Measurements from ENCODE around the gene TBX19. TPM values are rescaled to one million over a fixed set of nuclear protein-coding genes. Genes with fewer than 3 reads are reported as not detected.

TBX19 gene
- 0.81 and 1.6 TPM in 2 replicates for polyA plus RNA-seq (2014; cell fraction: cytosol; rRNA removed)
- polyA plus RNA-seq (2014; cell fraction: nucleus; rRNA removed) = 1.6 and 2.1 TPM in 2 replicates

DNA sequence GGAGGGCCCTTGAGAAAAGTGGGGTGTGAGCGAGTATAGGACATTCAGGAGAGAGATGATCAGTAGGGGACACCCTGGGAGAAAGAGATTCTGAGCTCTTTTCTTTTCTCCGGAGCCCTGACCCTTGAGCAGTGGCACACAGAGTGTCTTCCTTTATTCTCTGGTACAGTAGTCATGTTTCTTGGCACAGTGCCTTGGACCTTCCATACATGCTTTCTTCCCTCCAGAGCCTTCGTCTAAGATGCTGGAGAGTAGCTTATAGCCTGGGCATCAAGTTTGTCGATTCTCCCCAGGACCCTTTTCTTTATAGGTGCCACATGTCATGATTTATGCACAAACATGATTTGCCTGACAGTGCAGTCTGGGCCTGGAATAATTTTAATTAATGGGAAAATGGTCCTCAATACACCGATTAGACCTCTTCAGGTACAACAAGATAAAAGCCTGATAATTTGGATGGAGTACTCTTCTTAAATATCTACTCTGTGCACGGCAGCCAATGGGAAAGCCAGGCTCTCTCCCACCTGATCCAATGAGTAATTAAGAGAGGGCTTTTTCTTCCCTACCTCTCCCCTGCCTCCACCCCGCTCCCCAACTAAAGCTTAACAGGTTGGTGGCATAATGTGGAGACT, at the start of gene TBX19:
Gene TBX19, plus strand, starts transcription at position 582 of the 632 bp plus-strand sequence. CDS start 214 bp downstream, outside the sequence.
- no peak for DNase-seq (ENCODE audit: low spot score)

DNA sequence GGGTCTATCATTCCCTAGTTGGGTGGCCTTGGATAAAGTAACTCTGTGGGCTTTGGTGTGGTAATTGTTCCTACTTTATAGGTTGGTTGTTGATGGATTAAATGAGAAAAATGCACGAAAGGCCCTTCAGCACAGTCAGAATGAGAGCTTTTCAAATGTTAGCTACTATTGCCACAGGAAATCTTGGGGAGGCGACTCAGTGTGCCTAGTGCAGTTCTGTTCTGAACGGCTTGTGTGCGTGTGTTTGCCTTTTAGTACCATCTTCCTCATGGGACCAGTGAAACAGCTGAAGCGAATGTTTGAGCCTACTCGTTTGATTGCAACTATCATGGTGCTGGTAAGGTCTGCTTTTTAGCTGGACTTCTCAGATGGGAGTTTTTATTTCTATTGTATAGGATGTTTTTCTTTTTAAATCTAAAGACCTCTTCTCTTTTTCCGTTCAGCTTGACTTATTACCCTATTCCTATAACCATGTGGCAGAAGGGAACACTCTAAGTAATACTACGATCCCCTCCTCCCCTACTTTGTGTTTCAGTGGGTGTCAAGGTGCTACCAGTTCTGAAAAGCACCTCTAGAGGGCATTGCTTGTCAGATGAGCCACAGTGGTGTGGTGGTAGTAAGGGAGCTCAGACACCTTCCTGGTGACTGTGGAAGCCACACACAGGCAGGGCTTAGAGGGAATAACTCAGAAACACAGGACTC, 45.7 kb upstream of the TBX19 start:
- peak; percentile 29 for DNase-seq (ENCODE audit: low spot score)

DNA sequence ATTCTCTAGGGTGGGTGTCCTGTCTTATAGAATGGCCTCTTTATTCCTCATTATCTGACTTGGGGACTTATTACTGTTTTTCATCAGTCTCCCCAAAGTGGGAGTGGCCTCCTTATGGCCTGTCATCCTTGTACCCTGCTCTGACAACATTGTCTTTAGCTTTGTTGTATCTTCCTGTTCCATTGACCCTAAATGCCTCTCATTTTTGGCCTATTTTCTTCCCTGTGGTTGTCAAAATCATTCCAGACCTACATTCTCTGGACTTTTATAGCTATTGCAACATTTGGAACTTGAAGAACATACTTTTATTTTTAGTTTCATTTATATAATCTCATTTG, 45.2 kb upstream of the TBX19 start:
- DNase-seq (ENCODE audit: low spot score) = no peak

DNA sequence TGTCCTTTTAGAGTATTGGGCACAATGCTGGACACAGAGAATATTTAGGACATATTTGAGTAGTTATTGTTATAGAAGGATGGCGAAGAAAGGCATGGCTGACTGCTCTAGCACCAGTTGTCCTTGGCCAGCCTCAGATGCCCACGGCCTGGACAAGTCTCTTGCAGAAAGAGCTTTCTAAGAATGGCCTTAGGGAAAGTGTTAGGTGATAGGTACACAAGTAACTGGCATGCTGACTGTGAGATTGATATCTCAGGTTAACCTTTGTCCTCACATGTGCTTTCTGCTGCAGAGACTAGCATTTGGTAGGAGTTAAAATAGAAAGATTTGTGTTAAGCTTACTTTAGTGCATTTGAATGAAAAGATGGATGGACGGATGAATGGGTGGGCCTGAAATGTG, 44.7 kb upstream of the TBX19 start:
- DNase-seq (ENCODE audit: low spot score) = no peak

DNA sequence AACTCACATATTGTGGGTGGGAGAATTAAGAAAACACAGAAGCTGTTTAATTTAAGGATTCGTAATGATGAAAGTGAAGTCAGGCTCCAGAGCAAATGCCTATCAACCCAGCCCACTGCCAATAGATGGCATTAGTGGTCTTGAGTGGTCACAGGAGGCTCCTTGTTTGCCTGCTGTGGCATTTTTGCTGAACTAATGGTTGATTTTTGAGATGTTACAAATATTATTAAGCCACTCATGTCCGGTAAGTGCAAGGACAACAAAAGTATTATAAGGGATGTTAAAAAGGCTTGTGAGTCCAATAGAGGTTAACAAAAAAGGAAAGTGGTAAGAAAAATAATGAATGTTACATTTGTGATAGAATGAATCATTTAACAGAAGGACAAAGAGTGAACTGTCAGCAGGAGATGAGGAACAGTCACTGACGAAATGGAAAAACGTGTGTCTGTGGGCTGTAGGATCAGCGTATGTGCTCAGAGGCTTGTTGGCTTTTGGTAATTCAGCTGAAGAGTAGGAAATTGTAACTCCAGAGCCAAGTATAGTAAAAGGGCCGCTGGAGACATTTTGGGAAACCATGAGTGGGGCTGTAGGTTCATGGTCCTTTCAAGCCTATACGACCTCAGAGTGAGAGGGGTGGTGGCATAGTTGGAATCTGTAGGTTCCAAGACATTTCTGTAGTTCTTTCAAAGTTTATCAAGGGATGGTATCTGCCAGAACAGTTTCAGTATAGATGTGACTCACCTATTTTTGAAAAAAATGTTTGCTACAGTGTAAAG, 43.7 kb upstream of the TBX19 start:
- DNase-seq (ENCODE audit: low spot score) = no peak

DNA sequence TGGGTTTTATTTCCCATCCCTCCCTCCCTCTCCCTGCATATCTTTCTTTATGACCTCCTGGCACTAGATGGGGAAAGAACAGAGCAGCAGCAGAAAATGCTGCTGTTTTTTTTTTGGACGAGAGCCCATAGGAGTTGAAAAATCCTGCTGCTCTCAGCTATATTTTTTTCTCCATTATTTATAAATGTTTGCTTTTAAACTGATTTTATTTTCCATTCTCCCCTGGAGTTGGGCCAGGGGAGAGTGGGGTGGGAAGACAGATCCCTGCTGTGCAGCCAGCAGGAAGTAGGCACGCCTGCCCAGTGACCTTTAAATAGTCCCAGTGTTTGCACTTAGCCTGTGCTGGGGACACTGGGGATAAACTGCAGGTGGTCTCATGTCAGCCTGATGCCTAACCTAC, 37.5 kb upstream of the TBX19 start:
- DNase-seq (ENCODE audit: low spot score) = no peak

DNA sequence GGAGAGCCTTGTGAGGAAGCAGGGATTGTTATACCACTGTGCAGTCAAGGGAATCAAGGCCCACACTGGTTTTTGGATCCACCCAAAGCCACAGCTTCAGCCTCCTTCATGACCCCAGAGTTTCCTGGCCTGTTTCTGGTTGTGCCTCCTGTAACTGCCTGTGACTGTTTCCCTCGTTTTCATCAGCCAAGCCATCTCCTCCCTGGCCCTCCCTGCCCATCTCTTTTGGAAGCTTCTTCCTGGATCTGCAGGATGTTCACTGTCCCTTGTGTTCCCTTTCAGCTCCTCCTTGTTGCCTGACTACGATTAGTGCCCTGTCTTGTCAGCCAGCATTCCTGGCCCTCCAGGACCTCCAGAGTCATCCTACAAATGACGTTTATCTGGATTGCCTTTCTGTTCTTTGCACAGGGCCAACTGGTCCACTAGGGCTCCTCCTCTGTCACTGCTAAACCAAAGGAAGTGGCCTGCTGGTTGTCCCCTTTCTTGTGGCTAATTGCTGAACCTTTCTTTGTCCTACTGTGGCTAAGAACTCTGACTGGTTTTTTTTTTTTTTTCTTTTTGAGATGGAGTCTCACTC, 37.0 kb upstream of the TBX19 start:
- DNase-seq (ENCODE audit: low spot score) = no peak

DNA sequence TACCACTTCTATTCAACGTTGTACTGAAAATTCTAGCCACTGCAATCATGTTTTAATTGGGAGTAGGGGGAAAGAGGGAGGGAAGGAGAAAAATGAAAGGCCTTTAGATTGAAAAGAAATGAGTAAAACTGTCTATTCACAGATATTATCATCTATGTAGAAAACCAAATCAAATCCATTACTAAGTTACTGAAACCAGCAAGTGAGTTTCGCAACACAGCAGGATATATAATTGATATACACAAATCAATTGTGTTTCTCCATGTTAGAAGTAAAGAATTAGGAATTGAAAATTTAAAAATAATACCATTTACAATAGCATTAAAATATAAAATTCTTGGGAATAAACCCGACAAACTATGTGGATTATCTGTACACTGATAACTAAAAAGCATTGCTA, 35.6 kb upstream of the TBX19 start:
- DNase-seq (ENCODE audit: low spot score) = no peak

DNA sequence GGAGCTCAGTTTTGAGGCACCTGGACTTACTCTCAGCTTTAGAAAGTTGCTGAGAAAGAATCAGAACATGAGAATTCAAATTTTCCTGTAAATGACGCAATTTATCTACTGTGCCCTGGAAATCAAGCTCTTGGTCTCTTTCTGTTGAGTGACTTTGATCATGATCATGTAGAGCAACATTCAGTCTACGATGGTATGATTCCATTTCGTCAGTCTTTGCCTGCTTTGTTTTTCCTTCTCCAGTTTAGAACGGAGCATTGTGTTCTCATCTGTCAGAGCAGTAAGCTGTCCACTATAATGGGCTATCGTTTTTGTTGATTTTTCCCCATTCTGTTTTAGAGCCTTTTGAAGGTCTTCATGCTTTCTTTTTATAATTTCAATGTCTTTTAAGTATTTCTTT, 34.2 kb upstream of the TBX19 start:
- DNase-seq (ENCODE audit: low spot score) = no peak

DNA sequence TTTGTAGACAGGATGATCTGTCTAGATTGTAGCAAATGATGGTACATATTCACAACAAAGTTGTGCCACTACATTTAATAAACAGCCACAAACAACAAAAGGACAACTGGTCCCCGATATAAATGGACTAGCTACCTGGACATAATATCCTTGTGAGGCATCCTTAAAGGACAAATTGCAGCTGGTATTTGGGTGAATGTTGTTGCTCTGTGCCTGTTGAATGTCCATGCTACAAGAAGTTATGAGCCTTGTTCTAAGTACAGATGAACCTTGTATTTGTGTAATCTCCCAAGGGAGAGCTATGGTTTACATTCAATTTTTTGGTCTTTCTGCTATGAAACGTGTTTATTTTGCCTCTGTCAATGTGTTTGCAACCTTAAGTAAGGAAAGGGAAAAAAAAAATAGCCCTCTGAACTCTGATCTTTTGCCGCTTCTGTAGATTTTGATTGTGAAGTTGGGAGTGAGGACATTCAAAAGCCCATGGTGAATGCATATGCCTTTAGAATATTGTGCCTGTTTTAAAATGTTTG, 28.4 kb upstream of the TBX19 start:
- no peak for DNase-seq (ENCODE audit: low spot score)

DNA sequence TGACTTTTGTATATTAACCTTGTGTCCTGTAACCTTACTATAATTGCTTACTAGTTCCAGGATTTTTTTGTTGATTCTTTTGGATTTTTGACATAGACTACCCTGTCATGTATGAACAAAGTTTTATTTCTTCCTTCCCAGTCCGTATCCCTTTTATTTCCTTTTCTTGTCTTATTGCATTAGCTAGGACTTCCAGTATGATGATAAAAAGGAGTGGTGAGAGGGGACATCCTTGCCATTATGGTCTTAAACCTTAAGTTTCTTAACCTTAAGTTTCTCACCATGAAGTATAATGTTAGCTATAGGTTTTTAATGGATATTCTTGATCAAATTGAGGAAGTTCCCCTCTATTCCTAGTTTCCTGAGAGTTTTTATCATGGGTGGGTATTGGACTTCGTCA, 24.5 kb upstream of the TBX19 start:
- no peak for DNase-seq (ENCODE audit: low spot score)

DNA sequence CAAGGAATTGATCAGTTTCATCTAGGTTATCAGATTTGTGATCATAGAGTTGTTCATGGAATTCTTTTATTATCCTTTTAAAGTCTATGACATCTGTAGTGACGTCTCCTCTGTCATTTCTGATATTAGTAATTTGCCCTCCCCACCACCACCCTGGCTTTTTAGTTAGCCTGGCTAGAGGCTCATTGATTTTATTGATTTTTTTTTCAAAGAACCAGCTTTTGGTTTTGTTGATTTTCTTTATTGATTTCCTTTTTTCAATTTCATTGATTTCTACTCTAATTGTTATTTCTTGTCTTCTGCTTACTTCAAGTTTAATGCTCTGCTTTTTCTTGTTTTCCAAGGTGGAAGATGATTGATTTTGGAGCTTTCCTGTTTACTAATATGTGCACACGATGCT, 23.3 kb upstream of the TBX19 start:
- DNase-seq (ENCODE audit: low spot score) = no peak

DNA sequence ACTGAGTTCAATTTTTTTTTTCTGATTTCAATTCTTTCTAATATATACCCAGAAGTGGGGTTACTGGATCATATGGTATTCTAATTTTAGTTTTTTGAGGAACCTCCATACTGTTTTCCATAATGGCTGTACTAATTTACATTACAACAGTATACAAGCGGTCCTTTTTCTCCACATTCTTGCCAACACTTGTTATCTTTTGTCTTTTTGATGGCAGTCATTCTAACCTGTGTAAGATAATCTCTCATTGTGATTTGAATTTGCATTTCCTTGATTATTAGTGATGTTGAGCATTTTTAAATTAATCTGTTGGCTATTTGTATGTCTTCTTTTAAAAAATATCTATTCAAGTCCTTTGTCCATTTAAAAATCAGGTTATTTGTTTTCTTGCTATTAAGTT, 21.1 kb upstream of the TBX19 start:
- DNase-seq (ENCODE audit: low spot score) = no peak

DNA sequence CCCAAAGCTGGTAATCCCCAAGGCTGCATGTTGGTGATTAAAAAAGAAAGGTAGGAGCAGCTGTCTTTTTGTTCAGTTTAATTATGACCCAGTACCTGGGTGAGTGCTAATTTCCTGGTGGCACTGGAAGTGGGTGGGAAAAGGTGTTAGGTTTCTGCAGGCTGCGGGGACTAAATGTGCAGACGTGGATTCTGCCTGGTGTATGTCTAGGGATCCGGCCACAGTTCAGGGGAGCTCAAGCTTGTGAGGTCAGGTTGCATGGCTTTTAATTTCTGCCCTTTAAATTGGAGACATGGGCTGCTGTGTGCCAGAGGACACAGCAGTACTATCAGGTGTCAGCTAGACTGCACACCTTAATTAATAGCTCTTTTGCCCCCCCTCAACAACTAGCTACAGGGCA, 20.3 kb upstream of the TBX19 start:
- DNase-seq (ENCODE audit: low spot score) = peak; percentile 2

DNA sequence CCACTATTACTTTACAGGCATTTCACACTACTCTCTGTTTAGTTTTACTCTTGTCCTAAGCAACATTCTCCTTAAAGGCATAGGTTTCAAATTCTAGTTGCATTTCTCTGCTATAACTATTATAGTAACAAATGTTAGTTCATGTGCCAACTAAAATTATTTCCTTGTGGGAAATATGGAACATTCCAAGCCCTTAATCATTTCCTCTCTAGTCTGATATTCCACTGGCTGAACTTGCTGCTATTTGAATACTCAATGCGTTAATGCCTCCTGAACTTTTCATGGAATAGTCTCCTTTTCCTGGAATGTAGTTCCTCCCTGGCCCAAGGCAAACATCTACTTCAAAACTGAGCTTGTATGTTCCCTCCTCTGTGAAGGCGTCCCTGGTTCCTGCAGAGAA, 19.3 kb upstream of the TBX19 start:
- no peak for DNase-seq (ENCODE audit: low spot score)

DNA sequence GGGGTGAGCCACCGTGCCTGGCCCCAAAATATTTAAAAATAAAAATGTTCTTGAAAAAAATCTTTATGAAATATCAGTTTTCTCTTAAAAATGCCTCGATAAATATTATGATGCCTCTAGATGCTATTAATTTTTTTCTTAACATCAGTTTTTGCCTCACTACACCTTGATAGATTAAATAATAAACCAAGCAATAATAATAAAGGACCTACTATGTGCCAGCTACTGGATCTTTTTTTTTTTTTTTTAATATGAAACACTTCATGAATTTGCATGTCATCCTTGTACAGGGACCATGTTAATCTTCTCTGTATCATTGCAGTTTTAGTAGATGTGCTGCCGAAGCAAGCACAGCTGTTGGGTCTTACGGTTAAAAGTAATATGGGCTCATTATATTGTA, 17.5 kb upstream of the TBX19 start:
- DNase-seq (ENCODE audit: low spot score) = no peak

DNA sequence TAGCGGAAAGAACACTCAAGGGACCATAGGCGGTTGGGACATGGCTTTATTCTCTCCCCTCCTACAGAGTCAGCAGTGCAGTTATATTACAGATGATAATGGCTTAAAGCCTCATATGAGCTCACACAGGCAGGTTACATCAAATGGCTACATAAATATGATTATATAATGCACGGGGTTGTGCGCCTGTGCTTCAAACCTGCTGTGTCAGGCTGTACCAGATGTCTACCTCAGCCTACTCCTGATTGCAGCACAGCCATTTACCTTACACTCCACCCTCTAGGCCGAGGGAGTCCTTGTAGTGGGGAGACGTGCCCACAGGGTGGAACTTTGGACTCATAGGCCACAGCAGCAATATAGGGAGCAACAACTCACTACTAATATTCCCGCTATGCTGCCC, 16.4 kb upstream of the TBX19 start:
- no peak for DNase-seq (ENCODE audit: low spot score)

DNA sequence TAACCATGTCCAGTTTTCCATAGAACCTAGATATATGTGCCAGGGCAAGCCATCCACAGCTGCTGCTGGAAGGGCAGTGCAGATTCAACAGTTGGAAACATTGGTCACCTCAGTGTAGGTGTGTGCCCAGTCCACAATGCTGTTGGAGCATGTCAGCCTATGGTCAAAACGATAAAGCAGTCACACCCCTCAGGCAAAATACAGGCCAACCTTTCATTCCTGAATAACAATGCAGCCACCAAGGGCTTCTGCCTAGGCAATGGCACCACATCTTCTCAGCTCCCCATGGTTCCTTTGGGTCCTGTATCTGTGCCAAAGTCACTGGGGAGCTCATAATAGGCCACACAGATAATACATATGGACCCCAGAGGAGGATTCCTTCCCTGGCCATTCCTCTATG, 15.1 kb upstream of the TBX19 start:
- no peak for DNase-seq (ENCODE audit: low spot score)

DNA sequence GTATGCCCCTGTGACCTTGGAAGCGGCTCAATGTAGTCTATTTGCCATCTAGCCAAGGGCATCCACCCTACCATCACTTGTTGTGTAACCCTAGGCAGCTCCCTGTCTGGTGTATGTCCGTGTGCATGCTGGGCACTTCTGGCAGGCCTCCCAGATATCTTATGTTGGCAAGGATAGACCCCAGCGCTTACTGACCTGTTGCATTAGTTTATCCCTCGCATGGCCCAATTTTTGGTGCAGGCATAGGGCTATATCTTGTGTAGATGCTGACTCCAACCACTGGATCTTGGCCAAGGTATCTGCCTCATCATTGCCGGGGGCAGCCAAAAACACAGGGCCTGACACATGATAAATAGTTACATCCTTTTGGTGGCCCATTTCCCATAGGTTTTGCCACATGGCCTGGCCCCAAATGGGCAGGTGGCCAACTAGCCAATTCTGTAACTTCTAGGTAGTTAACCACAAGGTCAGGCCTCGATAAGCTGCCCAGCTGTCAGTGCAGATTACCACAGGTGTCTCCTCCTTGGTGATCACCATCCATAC, 14.0 kb upstream of the TBX19 start:
- no peak for DNase-seq (ENCODE audit: low spot score)

DNA sequence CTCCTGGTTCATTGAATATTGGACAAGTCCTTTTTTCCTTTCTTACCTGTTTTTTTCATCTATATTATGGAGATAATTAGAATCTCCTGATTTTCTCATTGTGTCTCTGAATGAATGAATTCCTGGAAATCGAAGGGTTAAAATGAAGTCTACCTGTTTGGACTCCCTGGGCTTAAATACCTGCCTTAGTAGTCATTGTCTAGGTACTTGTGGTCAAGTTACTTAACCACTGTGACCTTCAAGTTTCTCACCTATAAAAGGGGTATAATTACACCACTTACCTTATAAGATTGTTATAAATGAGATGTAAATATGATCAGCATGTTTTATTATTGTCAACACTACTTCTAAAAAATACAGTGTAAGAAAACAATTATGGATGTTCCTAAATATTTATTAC, 9.0 kb upstream of the TBX19 start:
- no peak for DNase-seq (ENCODE audit: low spot score)

DNA sequence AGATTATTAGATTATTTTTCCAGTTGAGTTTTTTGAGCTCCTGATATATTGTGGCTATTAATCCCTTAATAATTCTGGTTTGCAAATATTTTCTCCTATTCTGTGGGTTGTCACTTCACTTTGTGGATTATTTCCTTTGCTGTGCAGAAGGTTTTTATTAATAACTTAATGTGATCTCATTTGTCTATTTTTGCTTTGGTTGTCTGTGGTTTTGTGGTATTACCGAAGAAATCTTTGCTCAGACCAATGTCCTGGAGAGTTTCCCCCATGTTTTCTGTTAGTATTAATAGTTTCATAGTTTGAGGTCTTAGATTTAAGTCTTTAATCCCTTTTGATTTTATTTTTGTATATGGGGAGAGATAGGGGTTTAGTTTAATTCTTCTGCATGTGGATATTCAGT, 7.1 kb upstream of the TBX19 start:
- DNase-seq (ENCODE audit: low spot score) = no peak

DNA sequence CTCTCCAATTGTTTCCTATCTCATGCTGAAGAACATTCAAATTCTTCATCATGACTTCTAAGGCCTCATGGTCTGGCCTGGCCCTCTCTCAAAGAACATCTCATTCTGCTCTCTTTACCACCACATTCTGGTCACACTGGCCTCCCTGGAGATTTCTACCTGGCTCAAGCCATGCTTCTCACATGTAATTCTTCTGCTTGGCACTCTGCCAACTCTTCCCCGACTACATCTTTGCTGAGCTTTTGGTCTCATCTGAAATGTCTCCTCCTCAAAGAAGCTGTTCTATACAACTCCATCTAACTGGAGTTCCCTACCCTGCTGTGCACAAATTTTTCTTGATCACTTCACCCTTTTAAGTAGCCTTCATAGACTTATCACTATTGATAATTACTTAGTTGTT, 1.4 kb upstream of the TBX19 start:
- DNase-seq (ENCODE audit: low spot score) = no peak
